Neural cell (in vitro differentiated cells): ENCODE results near the gene ATP2B2. TPM values are rescaled to one million over a fixed set of nuclear protein-coding genes. Genes with fewer than 3 reads are reported as not detected.

Experiments
- H2AFZ ChIP-seq: fragments of 200-600, 300-800 bp; sonication (generic), shearing (Covaris generic); 2 replicates; pipeline ENCODE4 v1.6.0; 2014; ENCODE audit warnings: low read depth, mild to moderate bottlenecking, antibody characterized with exemption, low read length, moderate library complexity
- H3F3A ChIP-seq: fragments of 200-600 bp; shearing (Covaris generic); 2 replicates; pipeline ENCODE4 v1.6.1; 2016; ENCODE audit warnings: mild to moderate bottlenecking, moderate library complexity, mixed read lengths, antibody characterized with exemption, low read length; ENCODE audit not compliant: insufficient read depth, poor library complexity, severe bottlenecking
- H3K27ac ChIP-seq: fragments of 200-600, 300-800 bp; sonication (generic), shearing (Covaris generic); 2 replicates; pipeline ENCODE4 v1.5.1; 2014; ENCODE audit warnings: mild to moderate bottlenecking, low read length, moderate library complexity
- H3K27me3 ChIP-seq: fragments of 300-800, 200-600 bp; sonication (generic), shearing (Covaris generic); 2 replicates; pipeline ENCODE4 v1.6.0; 2014; ENCODE audit warnings: mild to moderate bottlenecking, low read depth, low read length, moderate library complexity; ENCODE audit not compliant: insufficient read depth
- H3K36me3 ChIP-seq: fragments of 300-800, 200-600 bp; sonication (generic), shearing (Covaris generic); 2 replicates; pipeline ENCODE4 v1.5.1; 2014; ENCODE audit warnings: mild to moderate bottlenecking, antibody characterized with exemption, low read length, moderate library complexity; ENCODE audit not compliant: insufficient read depth
- H3K4me2 ChIP-seq: fragments of 300-800, 200-600 bp; sonication (generic), shearing (Covaris generic); 2 replicates; pipeline ENCODE4 v1.6.0; 2014; ENCODE audit warnings: mild to moderate bottlenecking, low read length
- H3K4me3 ChIP-seq: fragments of 300-800, 200-600 bp; sonication (generic), shearing (Covaris generic); 2 replicates; pipeline ENCODE4 v1.5.1; 2014; ENCODE audit warnings: mild to moderate bottlenecking, low read length, moderate library complexity
- H3K79me2 ChIP-seq: fragments of 200-600 bp; shearing (Covaris generic); replicated peaks from 2 replicates; pipeline ENCODE4 v1.6.0; 2014; ENCODE audit warnings: mild to moderate bottlenecking, low read length, moderate library complexity; ENCODE audit not compliant: insufficient read depth
- H3K9ac ChIP-seq: fragments of 300-800, 200-600 bp; sonication (generic), shearing (Covaris generic); 2 replicates; pipeline ENCODE4 v1.6.1; 2016; ENCODE audit warnings: mild to moderate bottlenecking, low read length, mixed read lengths
- H3K9me2 ChIP-seq: fragments of 200-600 bp; shearing (Covaris generic); 2 replicates; pipeline ENCODE4 v1.6.1; 2016; ENCODE audit warnings: mild to moderate bottlenecking, low read length, mixed read lengths; ENCODE audit not compliant: insufficient read depth
- H3K9me3 ChIP-seq: fragments of 200-600, 300-800 bp; sonication (generic), shearing (Covaris generic); 2 replicates; pipeline ENCODE4 v1.6.1; 2016; ENCODE audit warnings: mild to moderate bottlenecking, mixed run types, low read length, moderate library complexity, mixed read lengths
- H4K20me1 ChIP-seq: fragments of 200-600 bp; shearing (Covaris generic); 2 replicates; pipeline ENCODE4 v1.6.1; 2016; ENCODE audit warnings: mild to moderate bottlenecking, mixed run types; ENCODE audit not compliant: insufficient read depth
- EP300 ChIP-seq: fragments of 450-650 bp; conservative IDR thresholded peaks from 2 replicates; pipeline ENCODE4 v1.6.1; 2014; ENCODE audit warnings: antibody characterized with exemption, mild to moderate bottlenecking, moderate library complexity; ENCODE audit not compliant: poor library complexity, severe bottlenecking
- EZH2 ChIP-seq: fragments of 200-600, 300-800 bp; shearing (Covaris generic), sonication (generic); IDR thresholded peaks from 2 replicates; pipeline ENCODE4 v1.6.1; 2014; ENCODE audit warnings: antibody characterized with exemption, low read length, borderline replicate concordance, mild to moderate bottlenecking; ENCODE audit not compliant: insufficient read depth, poor library complexity, severe bottlenecking
- MXI1 ChIP-seq: fragments of 450-650 bp; conservative IDR thresholded peaks from 2 replicates; pipeline ENCODE4 v1.6.1; 2014; ENCODE audit warnings: antibody characterized with exemption, mild to moderate bottlenecking; ENCODE audit not compliant: poor library complexity, severe bottlenecking
- POLR2AphosphoS5 ChIP-seq: IDR thresholded peaks from 2 replicates; pipeline ENCODE4 v1.6.1; 2012
- RAD21 ChIP-seq: fragments of 450-650 bp; conservative IDR thresholded peaks from 2 replicates; pipeline ENCODE4 v1.6.1; 2014; ENCODE audit warnings: antibody characterized with exemption, mild to moderate bottlenecking, moderate library complexity
- SMC3 ChIP-seq: fragments of 450-650 bp; conservative IDR thresholded peaks from 2 replicates; pipeline ENCODE4 v1.6.1; 2014; ENCODE audit warnings: antibody characterized with exemption, mild to moderate bottlenecking, moderate library complexity; ENCODE audit not compliant: poor library complexity
- TAF1 ChIP-seq: IDR thresholded peaks from 2 replicates; pipeline ENCODE4 v1.6.1; 2012; ENCODE audit warnings: low read depth
- polyA plus RNA-seq: library from polyadenylated mRNA; depleted of rRNA; stranded (reverse); fragments of >200 nt; gene quantifications from 2 replicates; pipeline ENCODE4 v1.2.3, GENCODE V29; 2014
- TF ChIP-seq, protein P1 (sequence below): IDR thresholded peaks from 2 replicates; pipeline ENCODE4 v1.6.1; 2012; ENCODE audit warnings: borderline replicate concordance
- TF ChIP-seq, protein P2 (sequence below): fragments of 450-650 bp; IDR thresholded peaks from 2 replicates; pipeline ENCODE4 v1.5.1; 2014; ENCODE audit warnings: antibody characterized with exemption, mild to moderate bottlenecking, moderate library complexity; ENCODE audit not compliant: poor library complexity, severe bottlenecking

ATP2B2 gene
- polyA plus RNA-seq, 1 donor from 2014 or later, result 8.3 TPM

DNA sequence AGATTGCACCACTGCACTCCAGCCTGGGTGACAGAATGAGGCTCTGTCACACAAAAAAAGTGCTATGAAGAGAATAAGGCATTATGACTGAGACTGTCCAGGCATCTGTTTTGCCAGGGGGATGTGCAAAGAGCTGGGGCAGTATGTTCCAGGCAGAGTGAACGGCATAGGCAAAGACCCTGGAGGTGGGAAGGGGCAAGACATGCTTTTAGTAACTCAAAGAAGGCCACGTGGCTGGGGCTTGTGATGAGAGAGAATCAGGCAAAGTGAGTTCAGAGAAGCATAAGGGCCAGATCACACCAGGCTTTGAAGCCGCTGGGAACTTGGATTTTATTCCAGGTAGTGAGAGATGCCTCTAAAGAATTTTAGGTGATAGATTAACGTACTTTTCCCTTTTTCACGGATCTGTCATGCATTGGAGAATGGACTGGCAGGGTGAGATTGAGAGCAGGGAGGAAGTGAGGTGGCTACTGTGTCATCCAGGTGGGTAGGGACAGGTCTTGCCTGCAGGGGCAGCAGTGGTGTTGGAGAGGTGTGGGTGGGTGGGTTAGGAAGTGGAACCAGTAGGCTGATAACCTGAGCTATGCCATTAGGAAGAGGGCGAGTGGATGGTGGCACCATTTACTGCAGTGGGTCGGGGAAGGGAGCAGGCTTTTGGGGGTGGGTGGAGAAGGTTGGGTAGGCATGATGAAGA lies 31.7 kb downstream of the ATP2B2 start:
- Histone ChIP-seq H3K36me3 (no peaks in the 10 kb centered on the region), H3F3A (no peaks in the 10 kb centered on the region), H3K9me3 (peaks cover 5% of the 10 kb centered on the region), H3K4me3 (no peak overlapping the region), H3K27ac (no peak overlapping the region), H3K9ac (no peak overlapping the region), H3K27me3 (no peaks in the 10 kb centered on the region), H3K4me2 (no peak overlapping the region), H4K20me1 (no peaks in the 10 kb centered on the region), H2AFZ (no peak overlapping the region), H3K9me2 (no peaks in the 10 kb centered on the region), H3K79me2 (no peaks in the 10 kb centered on the region)
- TF ChIP-seq SMC3 (no peak), EP300 (no peak), TAF1 (no peak), RAD21 (no peak), EZH2 (no peak), POLR2AphosphoS5 (no peak), MXI1 (no peak)
- TF ChIP-seq, protein P1, sequence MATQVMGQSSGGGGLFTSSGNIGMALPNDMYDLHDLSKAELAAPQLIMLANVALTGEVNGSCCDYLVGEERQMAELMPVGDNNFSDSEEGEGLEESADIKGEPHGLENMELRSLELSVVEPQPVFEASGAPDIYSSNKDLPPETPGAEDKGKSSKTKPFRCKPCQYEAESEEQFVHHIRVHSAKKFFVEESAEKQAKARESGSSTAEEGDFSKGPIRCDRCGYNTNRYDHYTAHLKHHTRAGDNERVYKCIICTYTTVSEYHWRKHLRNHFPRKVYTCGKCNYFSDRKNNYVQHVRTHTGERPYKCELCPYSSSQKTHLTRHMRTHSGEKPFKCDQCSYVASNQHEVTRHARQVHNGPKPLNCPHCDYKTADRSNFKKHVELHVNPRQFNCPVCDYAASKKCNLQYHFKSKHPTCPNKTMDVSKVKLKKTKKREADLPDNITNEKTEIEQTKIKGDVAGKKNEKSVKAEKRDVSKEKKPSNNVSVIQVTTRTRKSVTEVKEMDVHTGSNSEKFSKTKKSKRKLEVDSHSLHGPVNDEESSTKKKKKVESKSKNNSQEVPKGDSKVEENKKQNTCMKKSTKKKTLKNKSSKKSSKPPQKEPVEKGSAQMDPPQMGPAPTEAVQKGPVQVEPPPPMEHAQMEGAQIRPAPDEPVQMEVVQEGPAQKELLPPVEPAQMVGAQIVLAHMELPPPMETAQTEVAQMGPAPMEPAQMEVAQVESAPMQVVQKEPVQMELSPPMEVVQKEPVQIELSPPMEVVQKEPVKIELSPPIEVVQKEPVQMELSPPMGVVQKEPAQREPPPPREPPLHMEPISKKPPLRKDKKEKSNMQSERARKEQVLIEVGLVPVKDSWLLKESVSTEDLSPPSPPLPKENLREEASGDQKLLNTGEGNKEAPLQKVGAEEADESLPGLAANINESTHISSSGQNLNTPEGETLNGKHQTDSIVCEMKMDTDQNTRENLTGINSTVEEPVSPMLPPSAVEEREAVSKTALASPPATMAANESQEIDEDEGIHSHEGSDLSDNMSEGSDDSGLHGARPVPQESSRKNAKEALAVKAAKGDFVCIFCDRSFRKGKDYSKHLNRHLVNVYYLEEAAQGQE, result no peak
- TF ChIP-seq, protein P2, sequence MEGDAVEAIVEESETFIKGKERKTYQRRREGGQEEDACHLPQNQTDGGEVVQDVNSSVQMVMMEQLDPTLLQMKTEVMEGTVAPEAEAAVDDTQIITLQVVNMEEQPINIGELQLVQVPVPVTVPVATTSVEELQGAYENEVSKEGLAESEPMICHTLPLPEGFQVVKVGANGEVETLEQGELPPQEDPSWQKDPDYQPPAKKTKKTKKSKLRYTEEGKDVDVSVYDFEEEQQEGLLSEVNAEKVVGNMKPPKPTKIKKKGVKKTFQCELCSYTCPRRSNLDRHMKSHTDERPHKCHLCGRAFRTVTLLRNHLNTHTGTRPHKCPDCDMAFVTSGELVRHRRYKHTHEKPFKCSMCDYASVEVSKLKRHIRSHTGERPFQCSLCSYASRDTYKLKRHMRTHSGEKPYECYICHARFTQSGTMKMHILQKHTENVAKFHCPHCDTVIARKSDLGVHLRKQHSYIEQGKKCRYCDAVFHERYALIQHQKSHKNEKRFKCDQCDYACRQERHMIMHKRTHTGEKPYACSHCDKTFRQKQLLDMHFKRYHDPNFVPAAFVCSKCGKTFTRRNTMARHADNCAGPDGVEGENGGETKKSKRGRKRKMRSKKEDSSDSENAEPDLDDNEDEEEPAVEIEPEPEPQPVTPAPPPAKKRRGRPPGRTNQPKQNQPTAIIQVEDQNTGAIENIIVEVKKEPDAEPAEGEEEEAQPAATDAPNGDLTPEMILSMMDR, result no peak

DNA sequence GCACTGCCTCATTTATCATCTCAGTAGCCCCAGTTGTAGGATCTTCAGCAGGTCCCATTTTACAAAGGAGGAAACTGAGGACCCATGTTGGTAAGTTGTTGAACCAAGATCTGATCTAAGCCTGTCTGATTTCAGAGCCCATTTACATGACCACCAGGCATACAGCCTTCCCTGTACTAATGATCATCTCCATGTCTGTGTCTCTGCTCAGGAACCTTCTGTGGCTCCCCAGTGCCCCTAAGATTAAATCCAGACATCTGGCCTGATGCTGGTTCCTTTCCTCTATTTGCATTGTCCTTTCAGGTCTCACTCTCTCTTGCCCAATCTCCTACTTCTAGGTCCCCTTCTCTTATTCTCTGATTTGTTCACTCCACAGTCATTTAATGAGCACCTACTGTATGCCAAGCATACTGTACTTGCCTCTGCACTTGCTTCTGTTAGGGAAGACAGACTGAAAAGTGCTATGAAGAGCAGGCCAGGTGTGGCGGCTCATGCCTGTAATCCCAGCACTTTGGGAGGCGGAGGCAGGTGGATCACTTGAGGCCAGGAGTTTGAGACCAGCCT lies 32.4 kb downstream of the ATP2B2 start:
- Histone ChIP-seq H3K9ac (no peak overlapping the region), H3K27me3 (no peaks in the 10 kb centered on the region), H3K27ac (no peak overlapping the region), H3K79me2 (no peaks in the 10 kb centered on the region), H3F3A (no peaks in the 10 kb centered on the region), H2AFZ (no peak overlapping the region), H3K4me3 (no peak overlapping the region), H3K36me3 (no peaks in the 10 kb centered on the region), H4K20me1 (no peaks in the 10 kb centered on the region), H3K9me3 (no peaks in the 10 kb centered on the region), H3K4me2 (no peak overlapping the region), H3K9me2 (no peaks in the 10 kb centered on the region)
- TF ChIP-seq MXI1 (no peak), RAD21 (no peak), EZH2 (no peak)
- TF ChIP-seq, protein P2, result no peak
